Measurements from ENCODE around the gene ABCC11.

The ABCC11 gene

DNA sequence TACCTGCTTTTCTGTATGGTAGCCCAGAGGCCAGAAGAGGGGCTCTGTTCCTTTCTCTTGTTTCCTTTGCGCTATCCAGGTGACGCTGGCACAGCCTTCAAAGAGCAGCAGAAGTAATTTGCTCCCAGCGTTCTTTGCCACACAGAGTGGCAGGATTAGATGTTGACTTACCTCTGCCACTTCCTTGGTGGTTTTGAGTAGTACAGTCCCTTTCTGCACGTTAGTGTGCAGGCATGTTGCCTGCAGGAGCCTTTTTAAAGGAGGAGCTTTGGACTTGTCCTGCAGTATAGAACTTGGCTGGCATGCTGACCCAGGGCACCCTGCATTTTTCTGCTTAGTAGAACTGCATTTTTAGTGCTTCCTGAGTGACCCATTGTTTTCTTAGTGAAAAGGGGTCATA is at the start of gene ABCC11:
ABCC11 (minus strand) TSS at position 229 of the 400 bp plus-strand sequence. CDS start 15,618 bp downstream, outside the sequence.
- ChIA-PET CTCF (no interaction called here), POLR2A (no interaction called here)
- no peak for TF ChIP-seq NFRKB (IDR thresholded peaks at IDR 0.05)
- TF ChIP-seq ELF4 (IDR thresholded peaks at IDR 0.05): no peak
- DNase-seq (ENCODE audit: extremely low spot score): no peak

DNA sequence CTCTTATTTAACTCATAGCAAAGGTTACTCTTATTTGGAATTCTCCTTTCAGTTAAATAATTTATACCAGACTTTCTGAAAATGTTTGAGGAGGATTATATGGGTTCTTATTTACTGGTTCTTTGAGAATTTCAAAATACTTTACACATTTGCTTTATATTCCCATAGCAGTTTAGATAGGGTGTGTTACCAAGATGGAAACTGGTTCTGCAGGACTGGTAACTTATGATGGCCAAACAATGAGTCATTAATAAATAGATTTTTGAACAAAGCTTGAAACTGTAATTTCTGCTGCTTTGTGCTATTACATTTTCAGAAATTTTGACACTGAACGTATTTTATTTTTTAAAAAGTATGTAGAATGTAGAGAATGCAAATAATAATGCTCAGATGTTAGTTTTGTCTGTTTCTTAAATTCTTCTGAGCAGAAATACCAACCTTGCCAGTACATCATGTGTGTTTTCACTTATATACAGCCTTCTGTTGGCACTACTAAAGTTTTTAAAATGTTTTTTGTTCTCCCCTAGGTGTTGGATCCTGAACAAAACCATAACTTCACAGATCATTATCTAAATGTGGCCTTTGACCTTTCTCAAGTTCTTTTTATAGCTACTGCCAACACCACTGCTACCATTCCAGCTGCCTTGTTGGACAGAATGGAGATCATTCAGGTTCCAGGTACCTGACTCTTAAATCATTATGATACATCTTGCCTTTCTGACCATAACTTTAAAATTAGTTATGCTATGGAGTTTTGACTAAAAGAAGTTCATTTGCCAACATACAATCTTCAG is 48.3 kb upstream of the ABCC11 start:
- CTCF ChIA-PET: no interaction called here
- TF ChIP-seq ELF4 (IDR thresholded peaks at IDR 0.05): no peak
- TF ChIP-seq NFRKB (IDR thresholded peaks at IDR 0.05): no peak
- no peak for TF ChIP-seq FOXA1 (IDR thresholded peaks at IDR 0.05)
- DNase-seq (ENCODE audit: extremely low spot score): no peak
- POLR2A ChIA-PET: no interaction called here

DNA sequence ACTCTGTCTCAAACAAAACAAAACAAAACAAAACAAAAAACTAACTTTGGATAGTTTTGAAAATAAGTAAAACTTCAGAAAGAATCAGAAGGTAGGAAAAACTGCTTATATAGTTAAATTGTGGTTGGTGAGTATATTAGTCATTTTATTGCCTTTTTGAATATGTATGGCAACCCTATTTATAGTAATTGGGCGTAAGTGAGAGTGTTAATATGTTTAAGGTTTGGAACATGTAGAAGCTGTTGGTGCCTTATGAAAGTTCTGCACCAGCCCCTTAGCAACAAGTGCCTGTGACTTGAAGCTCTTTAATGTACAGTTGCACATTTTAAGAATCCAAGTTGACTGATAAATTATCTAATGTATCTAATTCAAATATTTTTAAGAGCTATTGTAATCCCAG is 47.4 kb upstream of the ABCC11 start:
- DNase-seq (ENCODE audit: extremely low spot score): no peak
- ChIA-PET CTCF (no interaction called here), POLR2A (no interaction called here)
- no peak for TF ChIP-seq ELF4 (IDR thresholded peaks at IDR 0.05)
- no peak for TF ChIP-seq SUZ12 (IDR thresholded peaks at IDR 0.05)
- no peak for TF ChIP-seq CTBP1 (IDR thresholded peaks at IDR 0.05; ENCODE audit: borderline replicate concordance)
- no peak for TF ChIP-seq LEF1 (IDR thresholded peaks at IDR 0.05; ENCODE audit: borderline replicate concordance)
- no peak for TF ChIP-seq HDGF (IDR thresholded peaks at IDR 0.05; ENCODE audit: borderline replicate concordance)
- no peak for TF ChIP-seq L3MBTL2 (conservative IDR thresholded peaks at IDR 0.05)
- TF ChIP-seq FOXA1 (IDR thresholded peaks at IDR 0.05): no peak
- no peak for TF ChIP-seq TARDBP (IDR thresholded peaks at IDR 0.05)
- TF ChIP-seq, protein P1, sequence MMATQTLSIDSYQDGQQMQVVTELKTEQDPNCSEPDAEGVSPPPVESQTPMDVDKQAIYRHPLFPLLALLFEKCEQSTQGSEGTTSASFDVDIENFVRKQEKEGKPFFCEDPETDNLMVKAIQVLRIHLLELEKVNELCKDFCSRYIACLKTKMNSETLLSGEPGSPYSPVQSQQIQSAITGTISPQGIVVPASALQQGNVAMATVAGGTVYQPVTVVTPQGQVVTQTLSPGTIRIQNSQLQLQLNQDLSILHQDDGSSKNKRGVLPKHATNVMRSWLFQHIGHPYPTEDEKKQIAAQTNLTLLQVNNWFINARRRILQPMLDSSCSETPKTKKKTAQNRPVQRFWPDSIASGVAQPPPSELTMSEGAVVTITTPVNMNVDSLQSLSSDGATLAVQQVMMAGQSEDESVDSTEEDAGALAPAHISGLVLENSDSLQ (IDR thresholded peaks at IDR 0.05): no peak
- no peak for TF ChIP-seq SP1 (IDR thresholded peaks at IDR 0.05)
- TF ChIP-seq ZNF384 (IDR thresholded peaks at IDR 0.05): no peak
- TF ChIP-seq FOXK2 (IDR thresholded peaks at IDR 0.05): no peak
- TF ChIP-seq FOXM1 (IDR thresholded peaks at IDR 0.05; ENCODE audit: borderline replicate concordance): no peak
- no peak for TF ChIP-seq NFRKB (IDR thresholded peaks at IDR 0.05)
- no peak for TF ChIP-seq ARNT (IDR thresholded peaks at IDR 0.05)
- TF ChIP-seq BHLHE40 (IDR thresholded peaks at IDR 0.05; ENCODE audit: borderline replicate concordance): no peak

DNA sequence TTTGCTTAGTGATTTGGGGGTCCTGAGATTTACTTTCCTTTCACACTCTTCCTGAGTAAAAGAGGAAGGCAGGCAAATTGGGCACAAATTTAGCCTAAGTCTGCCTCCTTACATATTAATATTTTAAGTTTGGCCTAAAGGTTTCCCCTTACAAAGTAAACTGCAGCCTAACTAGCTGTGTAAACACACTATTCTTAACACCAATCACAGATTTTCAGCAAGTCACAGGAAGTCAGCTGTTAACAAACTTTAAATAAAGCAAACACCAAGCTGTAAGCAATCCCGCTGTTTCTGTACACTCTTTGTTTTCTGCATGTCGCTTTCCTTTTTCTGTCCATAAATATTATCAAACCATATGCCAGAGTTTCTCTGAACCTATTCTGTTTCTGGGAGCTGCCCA is 45.1 kb upstream of the ABCC11 start:
- TF ChIP-seq ZNF384 (IDR thresholded peaks at IDR 0.05) (no peak), L3MBTL2 (conservative IDR thresholded peaks at IDR 0.05) (no peak), NFRKB (IDR thresholded peaks at IDR 0.05) (no peak), ARNT (IDR thresholded peaks at IDR 0.05) (no peak), HDGF (IDR thresholded peaks at IDR 0.05; ENCODE audit: borderline replicate concordance) (no peak), TARDBP (IDR thresholded peaks at IDR 0.05) (no peak), SP1 (IDR thresholded peaks at IDR 0.05) (no peak), SUZ12 (IDR thresholded peaks at IDR 0.05) (no peak)
- TF ChIP-seq, protein P1 (IDR thresholded peaks at IDR 0.05): no peak
- no peak for DNase-seq (ENCODE audit: extremely low spot score)
- POLR2A ChIA-PET: no interaction called here
- CTCF ChIA-PET: no interaction called here

DNA sequence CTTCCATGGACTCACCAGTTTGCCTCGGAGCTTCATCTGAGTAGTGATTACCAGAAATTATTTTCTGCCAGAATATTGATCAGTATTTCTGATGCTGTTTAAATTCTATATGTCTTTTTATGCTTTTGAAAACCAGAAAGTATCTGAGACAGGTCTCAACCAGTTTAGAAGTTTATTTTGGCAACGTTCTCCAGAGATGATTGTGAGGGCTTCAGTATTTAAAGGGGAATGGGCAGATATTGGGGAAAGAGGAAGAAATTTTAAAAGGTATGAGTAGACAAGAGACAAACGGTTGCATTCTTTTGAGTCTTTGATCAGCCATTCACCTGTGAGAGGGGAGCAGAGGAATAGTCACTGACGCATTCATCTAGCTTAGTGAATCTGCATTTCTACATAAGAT is 44.4 kb upstream of the ABCC11 start:
- TF ChIP-seq FOXA1 (IDR thresholded peaks at IDR 0.05): no peak
- TF ChIP-seq BHLHE40 (IDR thresholded peaks at IDR 0.05; ENCODE audit: borderline replicate concordance): no peak
- no peak for TF ChIP-seq ELF4 (IDR thresholded peaks at IDR 0.05)
- no peak for TF ChIP-seq TARDBP (IDR thresholded peaks at IDR 0.05)
- TF ChIP-seq ARNT (IDR thresholded peaks at IDR 0.05): no peak
- no peak for TF ChIP-seq SP1 (IDR thresholded peaks at IDR 0.05)
- TF ChIP-seq NFRKB (IDR thresholded peaks at IDR 0.05): no peak
- no peak for TF ChIP-seq HDGF (IDR thresholded peaks at IDR 0.05; ENCODE audit: borderline replicate concordance)
- ChIA-PET CTCF (no interaction called here), POLR2A (no interaction called here)
- DNase-seq (ENCODE audit: extremely low spot score): no peak

DNA sequence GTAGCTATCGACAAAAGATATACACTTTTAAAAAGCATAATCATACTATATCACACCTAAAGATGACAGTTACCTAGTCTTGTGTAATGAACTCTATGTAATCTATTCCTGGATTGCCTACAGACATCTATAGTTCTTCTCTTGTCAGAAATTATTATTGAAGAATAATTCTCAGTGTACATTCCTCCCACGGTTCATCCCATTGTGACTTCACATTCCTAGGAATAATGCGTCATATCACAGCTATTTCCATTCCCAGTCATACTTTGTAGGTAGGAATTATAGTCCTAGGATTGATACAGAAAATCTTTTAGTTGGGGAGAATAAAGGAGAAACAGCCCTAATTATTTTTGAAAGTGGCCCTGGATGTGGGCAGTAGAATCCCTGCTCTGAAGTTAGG is 44.0 kb upstream of the ABCC11 start:
- DNase-seq (ENCODE audit: extremely low spot score): no peak
- ChIA-PET CTCF (no interaction called here), POLR2A (no interaction called here)
- TF ChIP-seq TARDBP (IDR thresholded peaks at IDR 0.05): no peak
- TF ChIP-seq FOXA1 (IDR thresholded peaks at IDR 0.05): no peak
- TF ChIP-seq, protein P1 (IDR thresholded peaks at IDR 0.05): no peak
- no peak for TF ChIP-seq ELF4 (IDR thresholded peaks at IDR 0.05)
- TF ChIP-seq FOXM1 (IDR thresholded peaks at IDR 0.05; ENCODE audit: borderline replicate concordance): no peak

DNA sequence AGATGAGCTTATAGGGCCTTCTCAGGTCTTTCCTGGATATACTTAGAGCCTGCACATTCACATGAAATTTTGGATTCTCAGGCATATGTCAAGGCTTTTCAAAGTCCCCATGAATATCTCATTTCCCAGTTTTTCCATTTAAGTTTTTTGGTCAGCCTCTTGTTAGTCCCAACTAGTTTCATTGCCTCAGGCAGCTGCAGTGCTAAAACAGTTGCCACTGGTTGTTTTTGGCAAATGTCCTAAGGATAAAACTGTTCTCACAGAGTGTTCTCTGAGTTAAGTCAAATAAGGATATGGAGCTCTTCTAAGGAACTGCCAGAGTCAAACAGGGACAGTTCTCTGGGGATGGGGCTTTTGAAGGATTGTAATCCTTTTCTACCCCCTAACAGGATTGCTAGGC is 39.9 kb upstream of the ABCC11 start:
- CTCF ChIA-PET: no interaction called here
- TF ChIP-seq ARNT (IDR thresholded peaks at IDR 0.05) (no peak), SP1 (IDR thresholded peaks at IDR 0.05) (no peak), SUZ12 (IDR thresholded peaks at IDR 0.05) (no peak), BHLHE40 (IDR thresholded peaks at IDR 0.05; ENCODE audit: borderline replicate concordance) (no peak), FOXA1 (IDR thresholded peaks at IDR 0.05) (no peak), FOXM1 (IDR thresholded peaks at IDR 0.05; ENCODE audit: borderline replicate concordance) (no peak), FOXK2 (IDR thresholded peaks at IDR 0.05) (no peak), L3MBTL2 (conservative IDR thresholded peaks at IDR 0.05) (no peak), TARDBP (IDR thresholded peaks at IDR 0.05) (no peak), ELF4 (IDR thresholded peaks at IDR 0.05) (no peak), HDGF (IDR thresholded peaks at IDR 0.05; ENCODE audit: borderline replicate concordance) (no peak), LEF1 (IDR thresholded peaks at IDR 0.05; ENCODE audit: borderline replicate concordance) (no peak), ZNF384 (IDR thresholded peaks at IDR 0.05) (no peak), NFRKB (IDR thresholded peaks at IDR 0.05) (no peak), CTBP1 (IDR thresholded peaks at IDR 0.05; ENCODE audit: borderline replicate concordance) (no peak)
- TF ChIP-seq, protein P1 (IDR thresholded peaks at IDR 0.05): no peak
- POLR2A ChIA-PET: no interaction called here
- no peak for DNase-seq (ENCODE audit: extremely low spot score)
